CD14-positive monocyte (primary cell): ENCODE data around the gene NRSN1. TPM values are rescaled to one million over a fixed set of nuclear protein-coding genes. Genes with fewer than 3 reads are reported as not detected.

Experiments used
- DNase-seq, 3 donors: peaks; one replicate each; pipeline ENCODE4 v3.0.0-alpha.2; 2011 to 2022
- H2AFZ ChIP-seq: 2 replicates; pipeline ENCODE4 v1.6.0; 2012; ENCODE audit warnings: mild to moderate bottlenecking, low read depth, low read length, inconsistent platforms; ENCODE audit not compliant: insufficient read depth, poor library complexity, severe bottlenecking
- H3K27ac ChIP-seq, 2 donors: 1 replicate in 1 of 2; 2 replicates in 1 of 2; pipeline ENCODE4 v1.5.1; 2012 to 2013; ENCODE audit warnings: low read length in 2 of 2, control low read depth in 1 of 2, inconsistent platforms in 1 of 2, low read depth in 1 of 2, mild to moderate bottlenecking in 1 of 2
- H3K27me3 ChIP-seq, 2 donors: one replicate each; pipeline versions ENCODE4 v1.6.0 to v1.6.1; 2011 to 2013; ENCODE audit warnings: low read length in 2 of 2; ENCODE audit not compliant: control insufficient read depth in 2 of 2, insufficient read depth in 2 of 2
- H3K36me3 ChIP-seq, 2 donors: replicated peaks in 1 of 2; 1 replicate in 1 of 2; 2 replicates in 1 of 2; pipeline versions ENCODE4 v1.5.1 to v1.6.1; 2012 to 2013; ENCODE audit warnings: low read length in 2 of 2, control low read depth in 1 of 2, inconsistent platforms in 1 of 2, mild to moderate bottlenecking in 1 of 2; ENCODE audit not compliant: insufficient read depth in 2 of 2, control insufficient read depth in 1 of 2
- H3K4me1 ChIP-seq, 2 donors: 1 replicate in 1 of 2; 2 replicates in 1 of 2; pipeline versions ENCODE4 v1.5.1 to v1.6.1; 2012 to 2013; ENCODE audit warnings: low read length in 2 of 2, control low read depth in 1 of 2, inconsistent platforms in 1 of 2, mild to moderate bottlenecking in 1 of 2, moderate library complexity in 1 of 2; ENCODE audit not compliant: insufficient read depth in 2 of 2, control insufficient read depth in 1 of 2
- H3K4me2 ChIP-seq: replicated peaks from 2 replicates; pipeline ENCODE3; 2012; ENCODE audit warnings: low read length, moderate library complexity, mild to moderate bottlenecking; ENCODE audit not compliant: poor library complexity, severe bottlenecking; ENCODE audit errors: extremely low read depth
- H3K4me3 ChIP-seq, 3 experiments: fragments of 200-600 bp in 1 of 3; sonication (generic) in 1 of 3; replicated peaks in 1 of 3; 1 replicate in 2 of 3; 2 replicates in 1 of 3; pipeline ENCODE4 v1.5.1; 2011 to 2013; ENCODE audit warnings: low read length in 3 of 3, mild to moderate bottlenecking in 3 of 3, control low read depth in 2 of 3, low read depth in 2 of 3, inconsistent platforms in 1 of 3, moderate library complexity in 1 of 3
- H3K79me2 ChIP-seq: 2 replicates; pipeline ENCODE4 v1.6.0; 2012; ENCODE audit warnings: mild to moderate bottlenecking, control low read depth, inconsistent platforms, low read length, moderate library complexity; ENCODE audit not compliant: insufficient read depth
- H3K9ac ChIP-seq: 2 replicates; pipeline ENCODE4 v1.6.0; 2017; ENCODE audit warnings: low read length, mild to moderate bottlenecking; ENCODE audit not compliant: insufficient read depth, poor library complexity, severe bottlenecking
- H3K9me3 ChIP-seq, 2 donors: replicated peaks in 1 of 2; 1 replicate in 1 of 2; 2 replicates in 1 of 2; pipeline versions ENCODE4 v1.5.1 to v1.6.1; 2012 to 2013; ENCODE audit warnings: low read length in 2 of 2, control low read depth in 1 of 2; ENCODE audit not compliant: control insufficient read depth in 1 of 2, insufficient read depth in 1 of 2
- H4K20me1 ChIP-seq: 2 replicates; pipeline ENCODE4 v1.6.0; 2012; ENCODE audit warnings: mild to moderate bottlenecking, low read length, control low read depth, moderate library complexity; ENCODE audit not compliant: insufficient read depth
- H3K27ac Mint-ChIP-seq, 7 donors: one replicate each; pipeline ENCODE4 v1.8.0; 2020; ENCODE audit warnings: mild to moderate bottlenecking in 7 of 7, mixed read lengths in 7 of 7, moderate library complexity in 6 of 7, inconsistent platforms in 2 of 7
- H3K27me3 Mint-ChIP-seq, 3 donors: one replicate each; pipeline ENCODE4 v1.8.0; 2021 to 2022; ENCODE audit warnings: low read depth in 3 of 3, mild to moderate bottlenecking in 3 of 3, mixed read lengths in 3 of 3, moderate library complexity in 3 of 3, inconsistent platforms in 1 of 3
- H3K36me3 Mint-ChIP-seq, 2 donors: one replicate each; pipeline ENCODE4 v1.8.0; 2020; ENCODE audit warnings: mixed read lengths in 2 of 2, inconsistent platforms in 1 of 2, mild to moderate bottlenecking in 1 of 2
- H3K4me1 Mint-ChIP-seq: one replicate; pipeline ENCODE4 v1.8.0; 2020; ENCODE audit warnings: mild to moderate bottlenecking, mixed read lengths
- H3K4me3 Mint-ChIP-seq, 2 donors: one replicate each; pipeline ENCODE4 v1.8.0; 2020; ENCODE audit warnings: mild to moderate bottlenecking in 2 of 2, mixed read lengths in 2 of 2, moderate library complexity in 1 of 2
- H3K9me3 Mint-ChIP-seq, 7 donors: one replicate each; pipeline ENCODE4 v1.8.0; 2020 to 2022; ENCODE audit warnings: mixed read lengths in 7 of 7, mild to moderate bottlenecking in 6 of 7, moderate library complexity in 6 of 7, inconsistent platforms in 2 of 7
- WGBS: methylation state at CpG from one replicate; pipeline ENCODE4 v1.1.5; 2013; ENCODE audit warnings: missing lambda C conversion rate; ENCODE audit not compliant: insufficient coverage; 5-methylcytosine and 5-hydroxymethylcytosine counted together
- intact Hi-C, 2 donors: fragments of 100-400 bp; cut with micrococcal nuclease; formaldehyde crosslinking; loops; one replicate each; pipeline versions ENCODE4 v1.15.0 to v1.15.1; 2023
- polyA plus RNA-seq, 3 donors: library from polyadenylated mRNA; depleted of rRNA in 1 of 3; unstranded in 2 of 3; stranded (reverse) in 1 of 3; fragments of 300-500 nt in 2 of 3; fragments of >200 nt in 1 of 3; fragmentation: Illumina TruSeq in 2 of 3; gene quantifications; 1 replicate in 2 of 3; 2 replicates in 1 of 3; pipeline ENCODE4 v1.2.3, GENCODE V29; 2012 to 2021
- TF ChIP-seq, protein P1 (sequence below): fragments of 200-600 bp; IDR thresholded peaks from one replicate; pipeline ENCODE4 v1.8.0; 2022; ENCODE audit warnings: antibody characterized with exemption, mild to moderate bottlenecking

NRSN1 gene
- polyA plus RNA-seq, 3 donors: not detected

DNA sequence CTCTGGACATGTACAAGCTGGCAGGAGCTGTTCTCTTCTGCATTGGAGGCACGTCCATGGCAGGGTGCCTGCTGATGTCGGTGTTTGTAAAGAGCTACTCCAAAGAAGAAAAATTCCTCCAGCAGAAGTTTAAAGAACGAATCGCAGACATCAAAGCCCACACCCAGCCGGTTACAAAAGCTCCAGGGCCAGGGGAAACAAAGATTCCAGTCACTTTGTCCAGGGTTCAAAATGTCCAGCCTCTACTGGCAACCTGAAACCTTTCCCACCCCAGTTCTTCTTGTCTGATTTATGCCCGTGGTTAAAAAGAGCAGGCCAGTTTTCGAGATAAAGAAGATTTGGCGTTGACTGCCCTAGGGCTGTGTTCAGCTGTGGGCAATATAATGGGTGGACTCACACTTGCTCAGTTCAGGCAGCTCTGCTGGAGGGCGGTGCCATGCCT is 19.7 kb downstream of the NRSN1 start:
- Histone ChIP-seq H3K9ac (no peak overlapping the region), H3K79me2 (no peaks in the 10 kb centered on the region), H4K20me1 (no peaks in the 10 kb centered on the region), H3K9me3 (peaks cover 0 to 13% of the 10 kb centered on the region in 2 donors), H2AFZ (no peak overlapping the region), H3K4me3 (no peak overlapping the region), H3K4me1 (no peaks in the 10 kb centered on the region), H3K27me3 (no peaks in the 10 kb centered on the region), H3K27ac (no peak overlapping the region), H3K36me3 (no peaks in the 10 kb centered on the region), H3K4me2 (no peak overlapping the region)
- Mint-ChIP-seq H3K36me3 (no peaks in the 10 kb centered on the region), H3K4me3 (no peak overlapping the region), H3K27ac (no peak overlapping the region), H3K9me3 (peaks cover 1 to 14% (median 4%) of the 10 kb centered on the region in 7 donors), H3K4me1 (no peaks in the 10 kb centered on the region), H3K27me3 (peaks cover 0 to 2% (median 0%) of the 10 kb centered on the region in 3 donors)
- intact Hi-C loops: no loop called here
- 86% methylated on average over 8 of the region's 9 CpGs for WGBS
- TF ChIP-seq, protein P1, sequence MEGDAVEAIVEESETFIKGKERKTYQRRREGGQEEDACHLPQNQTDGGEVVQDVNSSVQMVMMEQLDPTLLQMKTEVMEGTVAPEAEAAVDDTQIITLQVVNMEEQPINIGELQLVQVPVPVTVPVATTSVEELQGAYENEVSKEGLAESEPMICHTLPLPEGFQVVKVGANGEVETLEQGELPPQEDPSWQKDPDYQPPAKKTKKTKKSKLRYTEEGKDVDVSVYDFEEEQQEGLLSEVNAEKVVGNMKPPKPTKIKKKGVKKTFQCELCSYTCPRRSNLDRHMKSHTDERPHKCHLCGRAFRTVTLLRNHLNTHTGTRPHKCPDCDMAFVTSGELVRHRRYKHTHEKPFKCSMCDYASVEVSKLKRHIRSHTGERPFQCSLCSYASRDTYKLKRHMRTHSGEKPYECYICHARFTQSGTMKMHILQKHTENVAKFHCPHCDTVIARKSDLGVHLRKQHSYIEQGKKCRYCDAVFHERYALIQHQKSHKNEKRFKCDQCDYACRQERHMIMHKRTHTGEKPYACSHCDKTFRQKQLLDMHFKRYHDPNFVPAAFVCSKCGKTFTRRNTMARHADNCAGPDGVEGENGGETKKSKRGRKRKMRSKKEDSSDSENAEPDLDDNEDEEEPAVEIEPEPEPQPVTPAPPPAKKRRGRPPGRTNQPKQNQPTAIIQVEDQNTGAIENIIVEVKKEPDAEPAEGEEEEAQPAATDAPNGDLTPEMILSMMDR: no peak
- no peak for DNase-seq

DNA sequence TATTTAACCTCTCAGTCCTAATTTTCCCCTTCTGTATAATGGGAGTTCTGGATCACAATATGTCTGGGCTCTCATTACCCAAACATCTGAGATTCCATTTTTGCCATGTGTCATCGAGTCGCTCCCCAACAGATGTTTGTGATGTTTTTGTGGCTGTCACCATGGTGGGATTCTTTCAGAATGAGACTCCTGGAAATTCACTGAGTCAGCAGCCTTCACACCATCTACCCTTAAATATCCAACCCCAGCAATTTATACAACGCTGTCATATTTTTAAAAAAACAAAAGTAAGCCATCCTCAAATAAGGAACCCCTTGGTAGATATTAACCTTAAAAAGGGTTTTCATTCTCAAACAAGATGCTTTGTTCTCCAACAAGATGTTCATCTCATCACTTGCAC is 20.9 kb downstream of the NRSN1 start:
- Mint-ChIP-seq H3K36me3 (no peaks in the 10 kb centered on the region), H3K27me3 (peaks cover 0 to 3% (median 1%) of the 10 kb centered on the region in 3 donors), H3K4me1 (no peaks in the 10 kb centered on the region), H3K27ac (no peak overlapping the region), H3K9me3 (peaks cover 0 to 12% (median 7%) of the 10 kb centered on the region in 7 donors), H3K4me3 (no peak overlapping the region)
- no peaks in the 10 kb centered on the region for H3K27me3 ChIP-seq
- peaks cover 0 to 10% of the 10 kb centered on the region in 2 donors for H3K9me3 ChIP-seq
- no peaks in the 10 kb centered on the region for H4K20me1 ChIP-seq
- no peaks in the 10 kb centered on the region for H3K36me3 ChIP-seq
- no peak for DNase-seq
- no peak overlapping the region for H3K4me3 ChIP-seq
- H3K4me2 ChIP-seq: no peak overlapping the region
- H3K9ac ChIP-seq: no peak overlapping the region
- no peak overlapping the region for H3K27ac ChIP-seq
- no peaks in the 10 kb centered on the region for H3K79me2 ChIP-seq
- no peaks in the 10 kb centered on the region for H3K4me1 ChIP-seq
- TF ChIP-seq, protein P1: no peak
- no CpG with 5 or more reads among the region's 3 CpGs for WGBS
- H2AFZ ChIP-seq: no peak overlapping the region
- intact Hi-C loops: no loop called here
